Measurements from ENCODE around the gene RAB36.

RAB36 gene

GRCh38 chr22:23146478-23147205 is 1.4 kb downstream of the RAB36 start:
- TF ChIP-seq EZH2phosphoT487 (IDR thresholded peaks at IDR 0.05; ENCODE audit: borderline replicate concordance) (no peak), CTCF (conservative IDR thresholded peaks at IDR 0.05; ENCODE audit: low read length) (no peak)
- Histone ChIP-seq H2AFZ (ENCODE audit: low read length) (no peak overlapping the region), H3F3A (ENCODE audit: low read depth) (no peaks in the 10 kb centered on the region), H3K36me3 (ENCODE audit: insufficient read depth, low read length) (no peaks in the 10 kb centered on the region), H4K20me1 (ENCODE audit: insufficient read depth, low read length, poor library complexity, severe bottlenecking) (no peaks in the 10 kb centered on the region), H3K4me1 (ENCODE audit: insufficient read depth, low read length, poor library complexity, severe bottlenecking) (peaks cover 1% of the 10 kb centered on the region), H3K9ac (ENCODE audit: low read depth, low read length, poor library complexity, severe bottlenecking) (no peak overlapping the region), H3K4me3 (ENCODE audit: low read length, poor library complexity, severe bottlenecking) (no peak overlapping the region), H3K4me2 (ENCODE audit: low read depth, low read length, poor library complexity, severe bottlenecking) (no peak overlapping the region), H3K9me3 (ENCODE audit: insufficient read depth, low read depth, low read length) (no peaks in the 10 kb centered on the region), H3K27me3 (ENCODE audit: insufficient read depth, low read length, poor library complexity, severe bottlenecking) (no peaks in the 10 kb centered on the region), H3K79me2 (ENCODE audit: insufficient read depth, low read length) (no peaks in the 10 kb centered on the region), H3K9me2 (replicated peaks; ENCODE audit: low read depth, low read length) (no peaks in the 10 kb centered on the region)

- no peak for TF ChIP-seq CTCF (conservative IDR thresholded peaks at IDR 0.05; ENCODE audit: low read length)
- no peak for TF ChIP-seq EZH2phosphoT487 (IDR thresholded peaks at IDR 0.05; ENCODE audit: borderline replicate concordance)
- Histone ChIP-seq H3K4me3 (ENCODE audit: low read length, poor library complexity, severe bottlenecking) (no peak overlapping the region), H3K27me3 (ENCODE audit: insufficient read depth, low read length, poor library complexity, severe bottlenecking) (no peaks in the 10 kb centered on the region), H3K79me2 (ENCODE audit: insufficient read depth, low read length) (no peaks in the 10 kb centered on the region), H3K9me3 (ENCODE audit: insufficient read depth, low read depth, low read length) (no peaks in the 10 kb centered on the region), H3K9ac (ENCODE audit: low read depth, low read length, poor library complexity, severe bottlenecking) (no peak overlapping the region), H2AFZ (ENCODE audit: low read length) (no peak overlapping the region), H3K9me2 (replicated peaks; ENCODE audit: low read depth, low read length) (no peaks in the 10 kb centered on the region), H3K4me2 (ENCODE audit: low read depth, low read length, poor library complexity, severe bottlenecking) (no peak overlapping the region), H3K4me1 (ENCODE audit: insufficient read depth, low read length, poor library complexity, severe bottlenecking) (no peaks in the 10 kb centered on the region), H3F3A (ENCODE audit: low read depth) (no peaks in the 10 kb centered on the region), H4K20me1 (ENCODE audit: insufficient read depth, low read length, poor library complexity, severe bottlenecking) (no peaks in the 10 kb centered on the region), H3K36me3 (ENCODE audit: insufficient read depth, low read length) (no peaks in the 10 kb centered on the region)
Observed at GRCh38 chr22:23147617-23148387, 2.5 kb downstream of the RAB36 start.

GRCh38 chr22:23149743-23150238 is 4.5 kb downstream of the RAB36 start:
- Histone ChIP-seq H4K20me1 (ENCODE audit: insufficient read depth, low read length, poor library complexity, severe bottlenecking) (no peaks in the 10 kb centered on the region), H3K9me2 (replicated peaks; ENCODE audit: low read depth, low read length) (no peaks in the 10 kb centered on the region), H3K9me3 (ENCODE audit: insufficient read depth, low read depth, low read length) (no peaks in the 10 kb centered on the region), H3K27me3 (ENCODE audit: insufficient read depth, low read length, poor library complexity, severe bottlenecking) (no peaks in the 10 kb centered on the region), H3F3A (ENCODE audit: low read depth) (no peaks in the 10 kb centered on the region), H3K9ac (ENCODE audit: low read depth, low read length, poor library complexity, severe bottlenecking) (no peak overlapping the region), H2AFZ (ENCODE audit: low read length) (no peak overlapping the region), H3K4me2 (ENCODE audit: low read depth, low read length, poor library complexity, severe bottlenecking) (no peak overlapping the region), H3K4me3 (ENCODE audit: low read length, poor library complexity, severe bottlenecking) (no peak overlapping the region), H3K36me3 (ENCODE audit: insufficient read depth, low read length) (no peaks in the 10 kb centered on the region), H3K4me1 (ENCODE audit: insufficient read depth, low read length, poor library complexity, severe bottlenecking) (peaks cover 3% of the 10 kb centered on the region), H3K79me2 (ENCODE audit: insufficient read depth, low read length) (no peaks in the 10 kb centered on the region)
- TF ChIP-seq CTCF (conservative IDR thresholded peaks at IDR 0.05; ENCODE audit: low read length) (no peak), EZH2phosphoT487 (IDR thresholded peaks at IDR 0.05; ENCODE audit: borderline replicate concordance) (no peak)
